ENCODE results near the gene DFFB.

DNA sequence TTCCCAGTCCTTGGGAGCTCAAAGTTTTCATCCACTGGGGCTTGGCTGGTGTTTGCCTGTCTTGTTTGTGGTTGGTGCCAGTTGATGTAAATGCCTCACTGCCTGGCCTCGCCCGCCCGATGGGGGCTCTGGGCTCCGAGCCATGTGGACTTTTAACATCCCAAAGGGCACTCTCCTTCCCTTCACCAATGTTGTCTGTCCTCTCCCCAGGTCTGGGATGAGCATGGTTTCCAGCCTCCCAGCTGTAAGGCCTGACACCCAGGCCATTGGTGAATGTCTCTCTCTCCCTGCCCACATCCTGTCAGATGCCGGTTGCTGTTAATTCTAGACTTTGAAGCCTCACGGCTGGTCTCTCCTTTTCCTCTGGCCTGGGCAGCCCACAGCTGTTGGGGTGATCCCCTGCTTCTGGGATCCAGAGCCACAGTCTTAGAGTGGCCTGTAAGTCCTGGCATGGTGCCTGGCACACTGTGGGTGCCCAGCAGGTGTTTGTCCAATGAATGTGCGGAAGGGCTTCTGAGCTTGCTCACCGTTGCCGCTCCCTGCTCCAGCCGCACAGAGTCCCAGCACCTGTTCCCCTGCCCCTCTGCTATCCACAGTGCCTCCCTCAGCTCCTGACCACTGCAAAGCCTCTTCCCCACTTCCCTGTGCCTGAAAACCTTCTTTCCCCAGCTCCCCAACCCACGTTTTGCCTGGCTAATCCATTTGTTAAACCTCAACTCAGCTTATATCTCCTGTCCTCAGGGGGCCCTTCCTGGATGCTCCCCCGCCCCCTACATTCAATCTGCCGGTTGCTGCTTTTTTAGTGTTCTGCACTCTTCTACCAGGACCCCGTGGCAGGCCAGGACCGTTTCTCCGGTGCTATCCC is 46.1 kb downstream of the DFFB start:
- TF ChIP-seq, protein P1, sequence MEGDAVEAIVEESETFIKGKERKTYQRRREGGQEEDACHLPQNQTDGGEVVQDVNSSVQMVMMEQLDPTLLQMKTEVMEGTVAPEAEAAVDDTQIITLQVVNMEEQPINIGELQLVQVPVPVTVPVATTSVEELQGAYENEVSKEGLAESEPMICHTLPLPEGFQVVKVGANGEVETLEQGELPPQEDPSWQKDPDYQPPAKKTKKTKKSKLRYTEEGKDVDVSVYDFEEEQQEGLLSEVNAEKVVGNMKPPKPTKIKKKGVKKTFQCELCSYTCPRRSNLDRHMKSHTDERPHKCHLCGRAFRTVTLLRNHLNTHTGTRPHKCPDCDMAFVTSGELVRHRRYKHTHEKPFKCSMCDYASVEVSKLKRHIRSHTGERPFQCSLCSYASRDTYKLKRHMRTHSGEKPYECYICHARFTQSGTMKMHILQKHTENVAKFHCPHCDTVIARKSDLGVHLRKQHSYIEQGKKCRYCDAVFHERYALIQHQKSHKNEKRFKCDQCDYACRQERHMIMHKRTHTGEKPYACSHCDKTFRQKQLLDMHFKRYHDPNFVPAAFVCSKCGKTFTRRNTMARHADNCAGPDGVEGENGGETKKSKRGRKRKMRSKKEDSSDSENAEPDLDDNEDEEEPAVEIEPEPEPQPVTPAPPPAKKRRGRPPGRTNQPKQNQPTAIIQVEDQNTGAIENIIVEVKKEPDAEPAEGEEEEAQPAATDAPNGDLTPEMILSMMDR (IDR thresholded peaks at IDR 0.05): no peak
- no peak for TF ChIP-seq POLR2A (IDR thresholded peaks at IDR 0.05)

Measured in esophagus squamous epithelium (tissue), 4 donors.